Glomerular endothelial cell (primary cell): ENCODE results near the gene CACNA2D3. TPM values are rescaled to one million over a fixed set of nuclear protein-coding genes. Genes with fewer than 3 reads are reported as not detected.

Source experiments
- DNase-seq: peaks from one replicate; pipeline ENCODE4 v3.0.0-alpha.2; 2011; ENCODE audit warnings: low read depth, low spot score; ENCODE audit errors: extremely low read depth
- total RNA-seq: library from RNA; depleted of rRNA; stranded (reverse); fragments of >200 nt; gene quantifications from 2 replicates; pipeline ENCODE4 v1.2.3, GENCODE V29; 2015

The CACNA2D3 gene
- total RNA-seq, 1 donor from 2014 or later = not detected

DNA sequence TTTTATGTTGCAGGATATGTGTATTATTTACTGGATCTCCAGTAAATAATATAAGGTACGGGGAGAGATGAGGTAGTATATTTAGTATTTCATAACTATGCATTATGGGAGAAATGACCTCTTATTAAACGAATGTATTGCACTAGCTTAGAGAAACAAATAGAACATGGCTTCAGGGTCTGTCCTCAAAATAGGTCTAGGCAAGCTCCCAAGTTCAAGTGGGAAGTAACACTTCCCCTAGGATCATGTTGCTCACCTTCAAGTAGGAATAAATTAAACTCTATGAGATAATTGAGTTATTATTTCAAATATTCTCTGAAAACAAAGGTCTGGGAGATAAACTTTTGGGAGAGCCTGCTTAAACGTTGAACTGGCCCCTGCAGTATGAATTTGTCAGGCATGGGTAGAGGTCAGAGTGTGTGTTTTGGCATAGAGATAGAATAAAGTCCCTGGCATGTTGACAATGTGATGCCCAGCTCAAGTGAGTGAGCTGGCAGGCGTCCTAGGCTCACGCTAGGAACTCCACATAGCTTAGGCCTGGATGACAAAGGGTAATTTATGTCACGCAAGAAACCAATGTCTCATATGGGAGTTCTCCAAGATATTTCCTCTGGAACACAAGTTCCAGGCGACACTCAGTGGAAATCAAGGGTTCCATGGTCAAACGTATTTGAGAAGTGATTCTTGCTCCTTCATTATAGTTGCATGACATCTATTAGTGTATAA is 236.8 kb downstream of the CACNA2D3 start:
- no peak for DNase-seq

DNA sequence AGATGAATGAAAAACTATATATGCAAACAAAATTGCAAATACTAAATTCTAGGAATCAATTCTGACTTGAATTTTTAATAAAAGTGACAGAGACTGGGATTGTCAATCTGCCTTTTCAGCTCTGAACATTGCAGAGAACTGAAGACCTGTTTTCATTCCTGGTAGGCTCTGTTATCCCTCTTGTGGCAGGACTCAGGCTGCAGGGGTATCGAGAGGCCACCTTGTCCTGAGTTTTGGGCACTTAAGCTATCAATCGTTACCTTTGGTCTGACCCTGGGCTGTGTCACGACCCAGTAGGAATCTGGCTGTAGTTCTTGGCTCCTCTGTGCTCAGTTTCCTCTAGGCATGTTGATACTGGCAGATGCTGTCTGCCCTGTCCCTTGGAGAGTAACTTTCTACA is 238.0 kb downstream of the CACNA2D3 start:
- no peak for DNase-seq

DNA sequence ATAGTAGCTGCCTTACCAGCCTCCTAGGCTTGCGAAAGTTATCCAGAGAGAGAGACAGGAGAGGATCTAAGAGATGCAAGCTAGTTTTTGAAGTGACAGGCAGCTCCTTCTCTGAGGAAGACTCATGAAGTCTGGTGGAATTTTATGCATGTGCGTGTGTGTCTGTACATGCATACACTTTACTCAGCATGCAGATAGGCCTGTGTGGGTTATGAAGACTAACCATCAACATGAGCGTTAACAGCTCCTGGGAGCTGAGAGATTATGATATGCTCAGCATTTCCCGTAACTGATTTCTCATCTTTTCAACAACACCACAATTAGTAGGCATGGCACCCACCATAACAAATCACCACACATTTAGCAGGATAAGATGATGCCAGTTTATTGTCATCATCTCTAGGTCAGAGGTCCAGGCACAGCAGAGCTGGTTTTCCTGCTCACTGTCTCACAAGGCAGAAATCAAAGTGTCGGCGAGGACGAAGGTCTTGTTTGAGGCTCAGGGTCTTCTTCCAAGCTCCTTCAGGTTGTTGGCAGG is 239.5 kb downstream of the CACNA2D3 start:
- DNase-seq = no peak

DNA sequence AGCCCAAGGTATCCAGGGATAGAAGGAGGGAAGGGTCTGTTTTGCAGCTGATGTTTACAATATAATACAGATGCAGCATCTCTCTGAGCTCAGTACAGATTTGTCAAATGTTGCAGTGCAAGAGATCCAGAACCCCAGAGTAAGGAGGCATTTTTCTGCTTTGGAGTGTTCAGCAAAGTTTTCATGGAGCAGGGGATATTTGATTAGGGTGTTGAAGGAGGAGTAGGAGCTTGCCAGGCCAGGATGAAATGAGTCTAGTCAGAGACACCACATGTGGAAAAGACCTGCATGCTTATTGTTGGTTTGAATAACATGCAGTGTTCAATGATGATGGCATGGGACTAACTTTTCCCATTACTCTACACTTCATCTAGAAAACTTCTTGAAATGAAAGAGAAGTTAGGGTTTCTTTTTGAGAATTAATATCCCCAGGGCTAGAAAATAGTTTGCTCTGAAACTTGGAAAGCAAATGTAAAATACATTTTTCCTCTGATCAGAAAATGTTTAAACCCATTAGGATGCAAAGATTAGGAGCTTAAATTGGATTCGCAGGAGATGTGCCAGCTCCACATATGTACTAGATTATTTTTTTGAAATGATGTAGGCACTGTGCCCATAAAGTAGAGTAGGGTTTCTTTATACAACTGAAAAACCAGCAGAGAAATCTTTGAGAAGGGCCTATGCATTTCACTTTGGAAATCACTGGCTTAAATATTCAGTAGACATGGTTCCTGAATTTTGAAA is 243.8 kb downstream of the CACNA2D3 start:
- no peak for DNase-seq

DNA sequence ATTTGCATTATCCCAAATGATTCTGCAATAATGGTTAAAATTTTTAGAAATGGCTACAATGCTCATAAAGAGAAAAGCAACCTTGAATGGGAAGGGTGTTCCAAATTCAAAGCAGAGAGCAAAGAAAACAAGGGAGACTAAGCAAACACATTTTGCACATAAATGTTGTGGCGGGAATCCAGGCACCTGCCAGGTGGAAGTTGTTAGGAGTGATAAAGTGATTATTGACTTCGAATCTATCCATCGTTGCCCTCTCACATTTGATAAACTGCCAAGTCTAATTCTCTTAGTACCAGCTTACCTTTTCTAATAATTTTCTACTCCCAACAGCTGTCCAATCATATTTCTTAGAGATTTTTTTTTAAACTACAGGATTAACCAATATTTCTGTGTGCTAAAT is 244.5 kb downstream of the CACNA2D3 start:
- no peak for DNase-seq

DNA sequence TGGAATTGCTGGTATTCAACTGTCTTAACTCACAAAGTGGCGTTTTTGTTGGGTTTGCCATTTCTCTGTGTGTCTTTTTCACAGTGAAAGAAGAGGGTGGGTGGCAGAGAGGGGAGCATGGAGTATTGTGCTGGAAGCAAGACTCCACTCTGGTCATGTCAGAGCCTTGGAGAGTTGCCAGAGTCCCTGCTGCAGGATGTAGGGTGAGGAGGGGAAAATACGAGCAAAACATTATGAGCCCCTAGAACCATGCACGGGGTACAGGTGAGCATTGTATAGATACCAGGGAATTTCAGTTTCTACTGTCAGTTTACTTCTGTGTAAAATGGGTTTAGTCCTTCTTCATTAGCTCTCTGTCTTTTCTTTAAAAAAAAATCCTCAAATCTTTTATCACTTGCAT is 249.9 kb downstream of the CACNA2D3 start:
- no peak for DNase-seq

DNA sequence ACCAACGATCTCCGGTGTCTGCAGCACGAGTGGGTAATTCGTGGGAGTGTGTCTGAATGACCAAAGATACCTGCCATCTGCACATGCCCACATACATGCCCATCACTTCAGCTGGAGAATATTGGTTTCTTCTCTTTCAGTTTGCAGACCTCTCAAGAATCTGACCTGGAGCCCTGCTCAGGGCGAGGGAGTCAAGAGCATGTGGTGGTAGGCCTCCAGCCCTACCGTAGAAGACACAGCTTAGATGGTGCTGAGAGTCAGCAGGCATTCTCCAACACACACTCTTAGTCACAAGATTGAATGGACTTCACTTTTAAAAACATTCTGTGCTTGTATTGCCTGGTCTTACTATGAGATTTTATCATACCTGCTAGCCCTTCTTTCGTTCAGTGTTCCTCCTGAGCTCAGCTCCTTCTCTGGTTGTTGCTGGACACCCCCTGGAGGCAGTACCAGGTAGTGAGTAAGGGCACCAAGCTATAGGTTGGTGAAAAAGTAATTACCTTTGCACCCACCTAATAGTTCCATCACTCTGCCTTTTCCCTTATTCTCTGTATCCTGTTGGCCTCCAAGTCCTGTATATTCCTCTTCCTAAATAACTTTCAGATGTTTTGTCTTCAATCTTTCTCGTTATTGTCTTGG is 252.0 kb downstream of the CACNA2D3 start:
- DNase-seq = no peak

DNA sequence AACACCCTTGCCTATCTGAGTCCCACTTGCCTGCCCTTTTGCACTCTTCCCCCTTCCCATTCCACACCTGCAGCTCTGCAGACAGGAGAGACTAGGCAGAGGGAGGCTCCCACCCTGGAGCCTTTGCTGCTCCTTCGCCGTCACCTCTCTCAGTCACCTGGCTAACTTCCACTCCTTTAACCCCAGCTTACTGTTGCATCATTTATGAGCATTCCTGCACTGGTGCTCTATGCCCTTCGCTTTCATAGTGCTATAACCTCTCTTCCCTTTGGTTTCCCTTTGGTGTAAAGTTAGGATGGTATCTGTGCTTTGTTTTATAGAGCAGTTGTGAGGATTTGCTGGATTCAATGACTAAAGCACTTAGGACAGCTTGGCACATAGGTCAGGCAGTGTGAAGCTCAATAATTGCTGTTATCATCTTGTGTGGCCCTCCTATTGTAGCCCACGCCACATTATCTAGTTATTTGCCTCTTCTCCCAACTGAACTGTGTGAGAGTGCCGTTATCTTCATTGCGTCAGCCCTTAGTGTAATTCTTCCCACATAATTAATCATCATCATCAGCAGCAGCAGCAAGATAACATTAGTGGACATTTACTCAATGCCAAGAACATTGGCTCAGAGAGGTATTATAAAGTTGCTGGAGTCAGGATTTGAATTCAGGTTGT is 253.9 kb downstream of the CACNA2D3 start:
- DNase-seq = no peak

DNA sequence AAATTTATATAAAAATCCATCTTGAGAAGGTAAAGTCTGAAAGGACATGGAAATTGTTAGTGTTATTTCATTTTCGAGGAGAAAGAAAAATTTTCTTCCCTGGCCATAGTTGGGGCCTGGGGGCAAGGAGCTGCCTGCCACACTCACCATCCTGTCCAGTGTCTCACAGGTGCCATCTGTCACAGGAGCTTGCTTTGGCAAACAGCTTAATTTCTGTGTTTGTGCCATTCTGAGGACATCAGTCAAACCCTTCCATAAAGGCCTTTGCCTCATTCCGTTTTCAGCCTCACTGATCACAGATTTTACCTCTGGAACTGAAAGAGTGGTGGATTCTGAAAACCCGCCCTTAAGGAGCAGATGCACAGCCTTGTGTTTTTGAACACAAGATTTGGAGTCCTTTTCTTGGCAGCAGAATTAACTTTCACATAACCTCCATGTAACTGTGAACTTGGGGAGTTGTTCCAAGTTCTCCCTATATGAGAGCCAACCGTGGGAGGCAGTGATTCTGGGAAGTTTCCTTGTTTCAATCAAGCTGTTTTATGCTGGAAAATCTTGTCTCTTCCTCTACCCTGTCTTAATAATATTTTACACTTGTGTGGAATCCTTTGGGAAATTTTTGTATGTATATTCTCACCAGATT is 254.7 kb downstream of the CACNA2D3 start:
- DNase-seq = no peak

DNA sequence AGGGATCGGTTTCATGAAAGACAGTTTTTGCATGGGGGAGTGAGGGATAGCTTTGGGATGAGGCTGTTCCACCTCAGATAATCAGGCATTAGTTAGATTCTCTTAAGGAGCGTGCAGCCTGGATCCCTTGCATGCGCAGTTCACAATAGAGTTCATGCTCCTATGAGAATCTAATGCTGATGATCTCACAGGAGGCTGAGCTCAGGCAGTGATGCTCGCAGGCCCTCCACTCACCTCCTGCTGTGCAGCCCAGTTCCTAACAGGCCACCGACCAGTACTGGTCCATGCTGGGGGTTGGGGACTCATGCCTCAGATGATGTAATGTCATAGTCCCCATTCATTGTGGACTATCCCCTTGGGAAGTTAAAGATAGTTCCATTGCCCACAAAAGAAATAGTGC is 255.8 kb downstream of the CACNA2D3 start:
- DNase-seq = no peak

DNA sequence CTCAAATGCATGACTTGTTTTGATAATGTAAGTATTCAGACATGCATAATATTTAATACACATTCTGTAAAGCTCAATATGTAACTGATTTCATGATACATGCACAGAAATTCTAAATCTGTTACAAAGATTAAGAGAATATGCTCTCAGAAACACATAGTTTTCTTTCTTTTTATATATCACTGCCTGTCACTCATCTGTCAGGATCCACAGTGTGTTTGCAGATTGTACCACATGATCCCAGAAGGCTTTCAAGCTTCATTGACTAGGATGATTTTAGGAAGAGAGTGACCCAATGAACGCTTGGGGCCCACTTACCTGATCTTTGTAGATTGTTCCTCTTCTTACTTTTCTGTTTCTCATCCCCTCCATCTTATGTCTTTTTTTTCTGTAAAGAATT is 261.9 kb downstream of the CACNA2D3 start:
- DNase-seq = no peak

DNA sequence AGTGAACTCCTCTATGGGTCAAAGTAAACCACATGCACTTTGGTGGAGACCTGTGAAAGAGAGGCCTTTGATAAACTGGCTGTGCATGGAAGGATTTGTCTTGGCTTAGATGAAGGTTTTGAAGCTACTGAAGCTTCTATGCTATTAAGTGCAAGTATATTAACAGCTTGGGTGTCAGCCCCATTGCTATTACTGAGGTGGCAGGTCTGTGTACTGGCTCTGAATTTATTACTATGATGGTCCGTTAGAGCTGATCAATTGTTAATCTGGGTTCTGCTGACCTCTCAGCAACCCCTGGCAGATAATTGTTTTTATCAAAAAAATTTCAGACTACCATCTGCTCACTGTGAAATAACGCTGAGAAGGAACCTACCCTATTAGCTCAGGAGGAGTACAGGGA is 268.2 kb downstream of the CACNA2D3 start:
- no peak for DNase-seq

DNA sequence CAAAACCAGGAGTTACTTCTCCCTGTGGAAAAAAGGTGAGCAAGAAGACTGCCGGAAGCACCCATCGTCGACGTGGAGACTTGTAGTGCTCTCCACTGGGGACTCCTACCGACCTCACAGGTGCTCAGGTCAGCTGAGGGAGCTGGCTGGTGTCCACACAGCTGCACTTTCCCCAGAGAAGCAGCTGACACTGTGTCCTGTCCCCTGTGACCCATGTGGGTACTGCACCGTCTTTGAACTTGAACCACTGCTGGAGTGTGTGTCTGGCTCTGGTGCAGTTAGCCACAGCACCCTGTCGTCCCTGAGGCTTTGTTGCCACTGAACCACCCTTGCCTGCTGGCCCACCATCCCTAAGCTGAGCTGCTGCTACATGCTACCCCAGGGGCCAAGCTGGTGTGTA is 270.8 kb downstream of the CACNA2D3 start:
- no peak for DNase-seq

DNA sequence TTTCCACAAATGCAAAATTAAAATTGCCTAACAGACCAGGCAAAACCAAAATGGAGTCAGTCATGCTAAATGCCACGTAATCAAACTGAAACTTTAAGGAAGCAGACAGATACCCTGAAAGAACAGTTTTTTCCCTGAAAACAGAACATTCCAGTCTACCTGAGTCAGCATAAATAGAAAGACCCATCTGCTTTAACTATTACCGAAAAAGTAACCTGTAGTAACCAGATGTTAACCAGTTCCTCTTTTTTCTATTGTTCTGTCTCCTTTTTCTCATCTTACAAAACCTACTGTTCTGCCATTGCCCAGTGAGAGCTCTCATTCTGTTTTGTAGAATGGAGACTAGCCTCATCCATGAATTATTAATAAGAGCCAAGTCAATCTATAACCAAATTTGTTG is 286.0 kb downstream of the CACNA2D3 start:
- DNase-seq = no peak

DNA sequence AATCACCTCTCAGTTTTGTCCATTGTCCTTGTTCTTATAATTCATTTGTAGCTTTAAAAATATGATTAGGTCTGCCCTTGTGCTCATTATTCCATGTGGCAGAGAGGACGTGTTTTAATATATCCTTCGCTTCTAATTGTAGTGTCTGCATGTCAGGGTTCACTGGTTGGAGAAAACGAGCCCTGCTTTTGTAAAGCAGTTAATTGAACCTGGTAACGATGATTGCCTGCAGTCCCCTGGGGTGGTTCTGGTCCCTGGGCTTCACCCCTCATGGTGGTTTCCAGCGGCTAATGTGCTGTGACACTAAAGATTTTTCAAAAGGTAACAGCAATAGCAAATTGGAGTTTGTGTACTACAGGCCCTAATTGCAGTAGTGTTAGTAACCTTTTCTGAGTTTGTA is 299.6 kb downstream of the CACNA2D3 start:
- DNase-seq = no peak

DNA sequence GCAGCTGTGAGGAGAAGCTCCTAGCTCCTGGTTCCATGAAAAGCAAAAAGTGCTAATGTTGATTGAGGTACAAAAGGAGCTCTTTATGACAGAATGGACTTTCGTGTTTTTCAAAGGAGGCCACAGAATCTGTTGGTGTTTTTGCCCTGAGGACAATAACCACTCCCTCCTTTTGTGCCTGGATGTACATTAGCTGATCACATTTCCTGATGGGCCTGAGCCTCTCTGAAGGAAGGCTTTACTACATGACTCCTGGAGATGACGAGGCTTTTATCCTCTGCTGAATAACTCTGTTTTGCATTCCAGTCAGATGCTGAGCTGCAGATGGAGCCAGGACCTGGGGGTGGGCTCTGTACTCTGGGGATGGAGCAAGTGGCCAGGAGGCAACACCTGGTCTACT is 301.9 kb downstream of the CACNA2D3 start:
- DNase-seq = no peak

DNA sequence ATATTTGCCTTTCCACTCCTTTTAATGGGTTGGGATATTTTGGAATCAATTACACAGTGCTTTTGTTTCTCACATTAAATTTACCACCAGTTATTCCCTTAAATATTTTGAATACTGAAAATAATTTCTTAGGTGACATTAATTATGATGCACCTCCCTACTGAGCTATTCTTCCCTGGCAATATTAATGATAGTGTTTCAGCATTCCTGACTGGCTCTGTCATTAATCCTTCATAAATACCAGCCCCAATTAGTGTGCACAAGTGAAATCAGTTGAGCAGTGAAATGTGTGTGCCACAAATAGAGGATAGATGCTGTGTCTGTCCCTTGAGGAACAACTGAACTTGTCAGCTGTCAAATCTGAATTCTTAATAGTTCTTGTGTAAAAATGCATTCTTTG is 304.0 kb downstream of the CACNA2D3 start:
- DNase-seq = no peak

DNA sequence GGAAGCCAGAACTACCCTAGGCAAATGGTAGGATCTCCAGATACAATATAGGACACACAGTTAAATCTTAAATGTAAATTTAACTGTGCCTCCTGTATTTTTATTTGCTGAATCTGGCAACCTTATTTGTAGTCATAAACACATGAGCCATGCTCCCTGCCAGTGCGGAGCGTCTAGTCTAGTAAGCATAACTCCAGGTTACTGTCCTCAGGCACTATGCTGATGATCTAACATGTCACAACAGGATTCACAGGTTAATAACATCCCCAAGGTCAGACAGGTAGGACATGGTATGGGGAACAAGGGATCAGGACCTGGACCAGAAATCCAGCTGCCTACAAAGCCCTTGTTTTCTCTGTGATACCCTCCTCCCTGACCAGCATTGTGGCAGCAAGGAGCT is 305.1 kb downstream of the CACNA2D3 start:
- no peak for DNase-seq

DNA sequence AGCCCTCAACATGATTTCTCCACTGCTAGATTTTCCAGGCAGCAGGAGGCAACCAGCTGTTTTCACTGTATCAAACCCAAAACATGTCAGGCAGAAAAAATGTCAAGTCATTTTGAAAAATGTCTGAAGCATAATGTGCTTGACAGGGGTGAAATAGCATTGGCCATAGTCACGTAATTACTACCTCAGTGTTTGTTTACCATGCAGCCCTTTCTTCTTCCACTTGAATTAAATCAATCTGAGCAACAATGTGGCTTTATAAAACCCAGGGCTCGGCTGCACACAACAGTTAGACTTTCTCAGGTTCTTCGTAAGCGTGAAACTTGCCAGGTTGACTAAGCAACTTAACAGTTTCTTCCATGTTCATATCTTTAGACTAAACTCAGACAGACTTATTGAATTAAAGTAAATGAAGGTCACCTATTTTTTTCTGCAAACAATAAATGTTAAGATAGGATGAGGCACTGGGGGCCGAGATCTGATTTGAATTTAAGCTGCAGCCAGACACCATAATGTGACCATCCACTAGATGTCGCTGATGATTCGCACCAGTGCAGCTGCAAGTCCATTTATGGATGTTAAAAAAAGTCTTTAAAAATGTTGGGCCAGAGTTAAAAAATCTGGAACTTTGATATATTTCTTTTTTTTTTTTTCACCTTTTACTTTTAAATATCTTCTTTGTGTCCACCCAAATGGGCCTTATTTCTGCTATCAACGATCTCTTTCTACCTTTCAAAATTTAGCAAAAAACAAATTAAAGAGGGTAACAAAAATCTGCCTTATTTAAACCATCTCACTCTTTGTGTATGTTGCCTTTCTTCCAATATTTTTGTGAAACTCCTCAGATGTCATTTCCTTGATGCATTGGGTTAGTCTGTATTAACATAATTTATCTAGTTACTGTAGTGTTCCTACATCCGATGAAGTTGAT is 305.9 kb downstream of the CACNA2D3 start:
- peak; percentile 16 for DNase-seq

DNA sequence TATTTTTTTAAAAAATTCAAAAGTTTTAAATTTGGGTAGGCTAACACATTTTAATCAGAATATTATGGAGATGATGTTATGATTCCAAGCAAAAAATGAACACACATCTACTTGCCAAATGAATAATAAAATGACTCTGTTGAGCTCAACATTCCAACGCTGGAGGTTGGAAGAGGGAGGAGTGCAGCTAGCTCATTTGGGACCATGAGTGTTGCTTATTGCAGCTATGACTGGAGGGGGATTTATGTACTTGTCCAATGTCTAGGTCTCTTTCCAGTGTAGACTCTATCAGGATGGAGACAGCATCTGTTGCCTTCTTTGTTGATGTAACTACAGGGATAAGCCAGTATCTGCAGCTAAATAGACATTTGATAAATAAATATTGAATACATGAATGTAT is 310.6 kb downstream of the CACNA2D3 start:
- DNase-seq = no peak
